GM10248 (cell line): Measurements from ENCODE around the gene SORBS2.

ENCODE experiments used
- CTCF ChIA-PET: fragments of 300-600 bp; sonication (Branson Sonifier 250); formaldehyde crosslinking; extraction: SDS; loops from one replicate; lab custom pipeline; 2021; ENCODE audit warnings: antibody characterized with exemption; lab: Yijun Ruan, JAX
- POLR2A ChIA-PET: fragments of 350-650 bp; sonication (Branson Sonifier 250); formaldehyde crosslinking; extraction: SDS; loops from one replicate; lab custom pipeline; 2020; ENCODE audit warnings: antibody characterized with exemption; lab: Yijun Ruan, JAX
- DNase-seq: peaks from one replicate; pipeline ENCODE4 v3.0.0; 2012; ENCODE audit errors: extremely low spot score
- CTCF ChIP-seq: IDR thresholded peaks from 2 replicates; pipeline ENCODE4 v1.5.1; 2012; ENCODE audit warnings: mild to moderate bottlenecking, low read depth; ENCODE audit errors: extremely low read depth, missing control alignments, control extremely low read depth

SORBS2 gene

GRCh38 chr4:185741795-185742194, 70.2 kb downstream of the SORBS2 start:
- ChIA-PET POLR2A (no interaction called here), CTCF (no interaction called here)
- no peak for TF ChIP-seq CTCF
- DNase-seq: no peak

GRCh38 chr4:185740471-185740873, 71.5 kb downstream of the SORBS2 start:
- DNase-seq: no peak
- POLR2A ChIA-PET: no interaction called here
- CTCF ChIA-PET: no interaction called here
- no peak for TF ChIP-seq CTCF

GRCh38 chr4:185738820-185739219, 73.2 kb downstream of the SORBS2 start:
- POLR2A ChIA-PET: no interaction called here
- CTCF ChIA-PET: no interaction called here
- DNase-seq: no peak
- no peak for TF ChIP-seq CTCF

DNA sequence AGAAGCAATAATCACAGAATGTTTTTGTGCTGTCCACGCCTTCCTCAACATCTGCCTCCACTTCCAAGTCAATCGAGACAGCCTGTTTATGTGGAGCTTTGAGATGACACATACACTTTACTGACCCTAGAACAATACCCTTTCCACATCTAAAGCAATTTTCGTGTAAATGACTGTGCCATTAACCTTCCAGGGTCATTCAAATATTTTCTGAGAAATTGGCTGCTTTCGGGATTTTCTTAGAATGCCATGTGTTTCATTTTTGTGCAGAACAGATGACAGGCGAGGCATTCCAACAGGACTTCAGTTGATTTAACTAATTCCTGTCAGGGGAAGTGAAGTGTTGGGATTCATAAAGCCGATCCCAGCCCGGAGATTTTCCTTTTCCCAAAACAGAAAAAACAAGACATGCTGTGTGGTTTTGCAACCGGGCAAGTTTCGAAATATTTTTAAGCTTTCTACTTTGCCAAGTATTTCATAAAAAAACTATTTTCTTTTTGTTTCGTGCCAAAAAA, 73.9 kb downstream of the SORBS2 start:
- DNase-seq: no peak
- ChIA-PET POLR2A (no interaction called here), CTCF (no interaction called here)
- TF ChIP-seq CTCF: no peak

DNA sequence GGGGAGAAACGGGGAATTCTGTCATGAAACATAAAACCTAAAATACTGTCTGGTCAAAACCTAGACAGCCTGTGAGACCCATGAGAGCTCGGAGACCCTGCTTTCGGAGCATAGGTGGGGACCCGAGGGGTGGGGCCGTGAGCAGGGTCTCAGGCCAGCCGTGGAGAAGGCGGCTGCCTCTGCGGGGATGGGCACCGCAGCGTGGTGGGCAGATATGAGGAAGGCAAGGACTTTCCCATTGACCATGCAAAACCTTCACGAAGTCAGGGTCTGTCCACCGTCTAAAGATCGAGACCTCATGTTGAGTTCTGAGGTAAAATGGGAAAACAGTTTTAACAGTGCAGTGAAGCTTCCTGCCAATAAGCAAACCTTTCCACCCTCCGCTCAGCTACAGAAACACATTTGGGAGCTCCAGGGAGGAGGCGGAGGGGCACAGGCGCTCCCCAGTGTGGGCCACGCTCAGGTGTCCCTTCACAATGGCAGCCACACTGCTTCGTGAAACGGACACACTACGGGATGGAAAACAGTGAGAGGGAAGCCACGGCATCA, 74.4 kb downstream of the SORBS2 start:
- CTCF ChIA-PET: no interaction called here
- POLR2A ChIA-PET: no interaction called here
- no peak for DNase-seq
- no peak for TF ChIP-seq CTCF

GRCh38 chr4:185736882-185737281, 75.1 kb downstream of the SORBS2 start:
- ChIA-PET CTCF (no interaction called here), POLR2A (no interaction called here)
- no peak for DNase-seq

More at GRCh38 chr4:185736882-185737281, 75.1 kb downstream of the SORBS2 start:
- no peak for TF ChIP-seq CTCF
